ENCODE results near the gene PPP3R2. TPM values are rescaled to one million over a fixed set of nuclear protein-coding genes. Genes with fewer than 3 reads are reported as not detected.

PPP3R2 gene, protein sequence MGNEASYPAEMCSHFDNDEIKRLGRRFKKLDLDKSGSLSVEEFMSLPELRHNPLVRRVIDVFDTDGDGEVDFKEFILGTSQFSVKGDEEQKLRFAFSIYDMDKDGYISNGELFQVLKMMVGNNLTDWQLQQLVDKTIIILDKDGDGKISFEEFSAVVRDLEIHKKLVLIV
- polyA plus RNA-seq (not detected in 3 replicates), polyA minus RNA-seq (not detected in 3 replicates)
- polyA plus RNA-seq (2011; ENCODE audit: low read depth): not detected
- not detected in 2 replicates for polyA plus RNA-seq (2011; cell fraction: cytosol; rRNA removed)
- not detected in 2 replicates for polyA plus RNA-seq (2011; cell fraction: nucleus; rRNA removed)
- polyA plus RNA-seq (2012; ENCODE audit: low replicate concordance): not detected in 2 replicates
- not detected for polyA minus RNA-seq (2011; cell fraction: cytosol; rRNA and poly(A)+ RNA removed)
- polyA minus RNA-seq (2011; cell fraction: nucleus; rRNA and poly(A)+ RNA removed): not detected in 2 replicates

DNA sequence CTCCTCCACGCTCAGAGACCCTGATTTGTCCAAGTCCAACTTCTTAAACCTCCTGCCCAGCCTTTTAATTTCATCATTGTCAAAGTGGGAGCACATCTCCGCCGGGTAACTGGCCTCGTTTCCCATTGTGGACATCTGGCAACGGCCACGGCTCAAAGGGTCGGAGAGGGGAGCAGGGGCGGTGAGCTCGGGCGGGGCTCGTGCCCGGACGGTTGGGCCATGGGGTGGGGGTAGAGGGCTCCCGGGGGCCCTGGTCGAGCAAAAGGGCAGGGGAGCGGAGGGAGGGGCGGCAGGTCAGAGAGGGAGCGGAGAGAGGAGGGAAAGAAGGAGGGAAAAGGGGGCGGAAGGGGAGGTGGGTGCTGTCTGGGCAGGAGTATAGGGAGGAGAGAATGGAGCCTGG, at the start of gene PPP3R2:
Gene PPP3R2 (minus strand): TSS at position 174 of the 400 bp plus-strand sequence. CDS start 48 bp downstream, at position 126.
- H3K27me3 ChIP-seq (ENCODE audit: control insufficient read depth, extremely low read depth, insufficient read depth, low read length): no peaks in the 10 kb centered on the region
- TF ChIP-seq CTCF (optimal IDR thresholded peaks at IDR 0.05 in 1 of 3, IDR thresholded peaks at IDR 0.05 in 1 of 3, conservative IDR thresholded peaks at IDR 0.05 in 1 of 3; ENCODE audit: extremely low read depth in 1 of 3, insufficient read depth in 2 of 3, low read length in 3 of 3) (no peak), EZH2 (IDR thresholded peaks at IDR 0.05; ENCODE audit: low read length) (no peak)
- H3K9ac ChIP-seq (ENCODE audit: control insufficient read depth, extremely low read depth, insufficient read depth, low read length): no peak within 1 kb of the TSS
- no peak within 1 kb of the TSS for H3K27ac ChIP-seq (ENCODE audit: control insufficient read depth, insufficient read depth, low read length)
- no peaks in the 10 kb centered on the region for H3K9me3 ChIP-seq (ENCODE audit: control insufficient read depth, low read depth, low read length)
- H2AFZ ChIP-seq (ENCODE audit: control insufficient read depth, low read length): no peak within 1 kb of the TSS
- no peak within 1 kb of the TSS for H3K4me3 ChIP-seq (ENCODE audit: control insufficient read depth in 2 of 3, extremely low read depth in 1 of 3, insufficient read depth in 2 of 3, low read depth in 1 of 3, low read length in 3 of 3)
- H3K36me3 ChIP-seq (ENCODE audit: control insufficient read depth in 2 of 2, extremely low read depth in 1 of 2, insufficient read depth in 2 of 2, low read length in 2 of 2): no peaks in the 10 kb centered on the region
- no peaks in the 10 kb centered on the region for H4K20me1 ChIP-seq (ENCODE audit: control insufficient read depth, extremely low read depth, insufficient read depth, low read length)
- H3K79me2 ChIP-seq (ENCODE audit: control insufficient read depth, insufficient read depth, low read length): no peaks in the 10 kb centered on the region
- H3K4me2 ChIP-seq (ENCODE audit: control insufficient read depth, extremely low read depth, insufficient read depth, low read depth, low read length): no peak within 1 kb of the TSS
- H3K9me1 ChIP-seq (ENCODE audit: control insufficient read depth, extremely low read depth, insufficient read depth, low read length): no peaks in the 10 kb centered on the region
- dilution Hi-C loops (cut with MboI; ENCODE audit: extremely low pct_ligation_motif_present, low sequenced_read_pairs): no loop called here
- H3K4me1 ChIP-seq (ENCODE audit: control insufficient read depth, extremely low read depth, insufficient read depth, low read length): no peaks in the 10 kb centered on the region
- no peak for DNase-seq (ENCODE audit: low read depth, low spot score)
- no peak for FAIRE-seq

DNA sequence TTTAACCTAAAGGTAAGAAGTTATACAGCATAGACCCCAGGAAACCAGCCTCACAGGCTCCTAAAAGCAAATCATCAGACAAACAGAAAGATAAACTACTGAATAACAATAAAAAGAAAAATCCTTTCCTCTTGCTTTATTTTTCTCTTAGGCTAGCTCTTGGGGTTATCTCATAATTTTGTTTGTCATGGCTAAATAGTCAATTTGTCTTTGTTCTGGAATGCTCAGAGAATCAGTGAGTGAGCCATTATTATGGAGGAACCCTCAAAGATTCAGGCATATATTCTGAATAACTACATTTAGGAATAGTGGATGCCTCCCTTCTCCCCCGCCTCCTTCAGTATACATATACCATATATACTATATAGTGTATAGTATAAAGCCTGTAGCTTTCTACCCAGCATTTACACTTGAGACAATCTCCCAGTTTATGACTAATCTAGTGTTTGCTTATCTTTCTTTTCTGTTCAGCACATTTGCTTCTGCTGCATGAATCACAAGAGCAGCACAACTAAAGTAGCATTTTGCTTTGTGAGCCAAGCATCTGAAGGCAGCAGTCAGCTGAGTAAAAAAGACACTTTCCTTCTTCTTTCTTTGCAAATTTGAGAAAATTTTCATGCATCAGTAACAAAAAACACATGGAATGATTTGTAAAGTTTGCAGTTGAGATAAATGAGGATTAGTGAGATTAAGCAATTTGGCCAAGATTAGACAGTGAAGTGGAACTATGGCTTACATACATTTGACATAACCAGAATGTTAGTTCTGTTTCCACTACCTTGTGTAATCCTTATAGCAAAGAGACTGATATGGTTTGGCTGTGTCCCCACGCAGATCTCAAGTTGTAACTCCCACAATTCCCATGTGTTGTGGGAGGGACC, 45.3 kb upstream of the PPP3R2 start:
- H3K4me2 ChIP-seq (ENCODE audit: control insufficient read depth, extremely low read depth, insufficient read depth, low read depth, low read length): no peak overlapping the region
- no peaks in the 10 kb centered on the region for H3K79me2 ChIP-seq (ENCODE audit: control insufficient read depth, insufficient read depth, low read length)
- no peaks in the 10 kb centered on the region for H3K27me3 ChIP-seq (ENCODE audit: control insufficient read depth, extremely low read depth, insufficient read depth, low read length)
- no peak overlapping the region for H2AFZ ChIP-seq (ENCODE audit: control insufficient read depth, low read length)
- no peaks in the 10 kb centered on the region for H3K4me1 ChIP-seq (ENCODE audit: control insufficient read depth, extremely low read depth, insufficient read depth, low read length)
- dilution Hi-C loops (cut with MboI; ENCODE audit: extremely low pct_ligation_motif_present, low sequenced_read_pairs): no loop called here
- H3K9me3 ChIP-seq (ENCODE audit: control insufficient read depth, low read depth, low read length): no peaks in the 10 kb centered on the region
- H3K9me1 ChIP-seq (ENCODE audit: control insufficient read depth, extremely low read depth, insufficient read depth, low read length): no peaks in the 10 kb centered on the region
- no peaks in the 10 kb centered on the region for H3K36me3 ChIP-seq (ENCODE audit: control insufficient read depth in 2 of 2, extremely low read depth in 1 of 2, insufficient read depth in 2 of 2, low read length in 2 of 2)
- no peak overlapping the region for H3K4me3 ChIP-seq (ENCODE audit: control insufficient read depth in 2 of 3, extremely low read depth in 1 of 3, insufficient read depth in 2 of 3, low read depth in 1 of 3, low read length in 3 of 3)
- TF ChIP-seq EZH2 (IDR thresholded peaks at IDR 0.05; ENCODE audit: low read length): no peak
- TF ChIP-seq CTCF (optimal IDR thresholded peaks at IDR 0.05 in 1 of 3, IDR thresholded peaks at IDR 0.05 in 1 of 3, conservative IDR thresholded peaks at IDR 0.05 in 1 of 3; ENCODE audit: extremely low read depth in 1 of 3, insufficient read depth in 2 of 3, low read length in 3 of 3): no peak
- no peak overlapping the region for H3K27ac ChIP-seq (ENCODE audit: control insufficient read depth, insufficient read depth, low read length)
- no peak for FAIRE-seq
- no peak overlapping the region for H3K9ac ChIP-seq (ENCODE audit: control insufficient read depth, extremely low read depth, insufficient read depth, low read length)
- DNase-seq (ENCODE audit: low read depth, low spot score): no peak
- H4K20me1 ChIP-seq (ENCODE audit: control insufficient read depth, extremely low read depth, insufficient read depth, low read length): no peaks in the 10 kb centered on the region
